Measurements from ENCODE around the gene PTTG1IP.

The PTTG1IP gene

DNA sequence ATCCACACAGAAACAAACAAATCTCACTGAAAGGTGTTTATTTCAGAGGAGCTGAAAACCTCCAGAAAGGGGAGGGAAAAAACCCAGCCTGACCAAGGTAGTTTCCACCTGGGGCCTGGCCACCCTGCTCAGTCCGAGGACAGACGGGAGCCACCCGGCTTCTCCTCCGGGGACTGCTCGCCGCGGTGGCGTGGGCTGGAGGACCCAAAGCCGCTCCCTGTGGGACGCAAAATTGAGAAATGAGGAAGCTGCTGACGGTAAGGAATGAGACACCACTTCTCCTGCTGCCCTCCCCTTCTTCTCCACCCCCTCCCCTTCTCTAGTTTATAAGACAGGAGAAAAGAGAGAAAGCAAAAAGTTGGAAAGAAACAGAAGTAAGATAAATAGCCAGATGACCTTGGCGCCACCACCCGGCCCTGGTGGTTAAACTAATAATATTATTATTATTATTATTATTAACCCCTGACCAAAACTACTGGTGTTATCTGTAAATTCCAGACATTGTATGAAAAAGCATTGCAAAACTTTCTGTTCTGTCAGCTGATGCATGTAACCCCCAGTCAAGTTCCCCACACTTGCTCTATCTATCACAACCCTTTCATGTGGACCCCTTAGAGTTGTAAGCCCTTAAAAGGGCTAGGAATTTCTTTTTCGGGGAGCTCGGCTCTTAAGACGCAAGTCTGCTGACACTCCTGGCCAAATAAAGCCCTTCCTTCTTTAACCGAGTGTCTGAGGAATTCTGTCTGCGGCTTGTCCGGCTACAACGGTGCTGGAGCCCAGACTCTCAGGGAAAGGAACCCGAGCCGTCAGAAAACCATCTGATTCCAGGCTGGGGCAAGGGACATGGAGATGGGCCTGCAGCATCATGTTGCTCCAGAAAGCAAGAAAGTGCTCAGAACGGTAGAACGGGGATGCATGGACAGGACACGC lies 34.7 kb upstream of the PTTG1IP start:
- Histone ChIP-seq H3K9me3 (ENCODE audit: low read length) (no peaks in the 10 kb centered on the region), H3K27ac (ENCODE audit: low read depth, low read length) (peak overlapping the region; percentile 99), H3K9ac (ENCODE audit: low read length) (peak overlapping the region; percentile 68), H3K4me3 (ENCODE audit: low read depth in 1 of 2, low read length in 2 of 2) (peak overlapping the region; percentile 50 to 52), H3K27me3 (ENCODE audit: control insufficient read depth in 1 of 2, insufficient read depth in 2 of 2, low read length in 2 of 2) (no peaks in the 10 kb centered on the region), H3K36me3 (ENCODE audit: insufficient read depth, low read length) (no peaks in the 10 kb centered on the region), H3K4me1 (ENCODE audit: insufficient read depth, low read length) (peaks cover 51% of the 10 kb centered on the region)

DNA sequence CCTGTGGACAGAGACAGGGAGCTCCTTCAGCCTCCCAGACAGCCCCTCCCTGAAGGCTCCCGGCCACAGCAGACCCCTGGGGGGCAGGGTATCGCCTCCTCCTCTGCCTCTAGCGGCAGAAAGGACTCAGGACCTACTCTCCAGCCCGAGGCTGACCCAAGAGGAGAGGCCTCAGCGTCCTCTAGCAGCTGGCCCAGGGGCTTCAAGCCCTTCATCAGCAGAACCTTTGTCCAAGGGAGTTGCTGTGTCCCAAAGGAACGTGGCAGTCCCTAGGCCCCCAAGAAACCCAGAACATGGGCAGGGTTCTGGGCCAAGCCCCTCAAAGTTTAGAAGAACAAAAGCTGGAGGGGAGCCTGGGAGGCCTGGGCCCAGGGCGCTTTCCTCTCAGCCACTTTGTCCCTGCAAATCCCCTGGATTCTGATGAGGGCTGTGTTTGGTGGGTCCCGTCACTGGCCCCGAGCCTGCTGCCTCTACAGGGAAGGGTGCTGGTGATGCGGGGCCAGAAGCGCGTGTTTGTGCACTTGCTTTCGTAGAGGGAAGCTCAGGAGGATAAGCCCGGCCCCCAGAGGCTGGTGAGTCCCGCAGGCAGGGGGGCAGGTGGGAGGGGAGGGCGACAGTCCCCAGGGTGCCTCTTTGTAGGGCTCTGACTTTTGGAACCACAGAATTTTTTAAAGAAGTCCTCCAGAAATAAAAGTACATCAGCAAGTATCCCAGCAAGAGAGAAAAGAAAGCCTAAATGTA lies 33.9 kb upstream of the PTTG1IP start:
- no peaks in the 10 kb centered on the region for H3K9me3 ChIP-seq (ENCODE audit: low read length)
- peak overlapping the region; percentile 99 for H3K27ac ChIP-seq (ENCODE audit: low read depth, low read length)
- no peaks in the 10 kb centered on the region for H3K27me3 ChIP-seq (ENCODE audit: control insufficient read depth in 1 of 2, insufficient read depth in 2 of 2, low read length in 2 of 2)
- peaks cover 51% of the 10 kb centered on the region for H3K4me1 ChIP-seq (ENCODE audit: insufficient read depth, low read length)
- peak overlapping the region; percentile 4 to 18 for H3K4me3 ChIP-seq (ENCODE audit: low read depth in 1 of 2, low read length in 2 of 2)
- peaks cover 5% of the 10 kb centered on the region for H3K36me3 ChIP-seq (ENCODE audit: insufficient read depth, low read length)
- peak overlapping the region; percentile 65 for H3K9ac ChIP-seq (ENCODE audit: low read length)

DNA sequence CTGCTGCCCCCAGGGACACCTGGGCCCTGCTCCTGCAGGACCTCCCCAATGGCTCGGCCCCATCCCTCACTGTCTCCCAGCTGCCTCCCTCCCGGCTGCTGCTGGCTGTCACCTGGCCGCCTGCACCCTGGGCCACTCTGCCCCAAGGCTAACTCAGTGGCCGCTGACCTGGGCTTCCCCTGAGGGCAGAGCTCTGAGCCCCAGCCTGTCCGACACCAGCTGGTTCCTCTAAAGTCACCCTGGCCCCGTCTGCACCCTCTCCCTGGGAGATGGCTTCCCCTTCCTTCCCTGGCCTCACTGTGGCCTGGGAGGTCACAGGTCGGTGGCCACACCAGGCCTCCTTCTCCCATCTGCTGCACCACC lies 32.2 kb upstream of the PTTG1IP start:
- Histone ChIP-seq H3K4me1 (ENCODE audit: insufficient read depth, low read length) (peaks cover 39% of the 10 kb centered on the region), H3K36me3 (ENCODE audit: insufficient read depth, low read length) (peaks cover 12% of the 10 kb centered on the region), H3K9me3 (ENCODE audit: low read length) (no peaks in the 10 kb centered on the region), H3K4me3 (ENCODE audit: low read depth in 1 of 2, low read length in 2 of 2) (no peak overlapping the region), H3K9ac (ENCODE audit: low read length) (no peak overlapping the region), H3K27ac (ENCODE audit: low read depth, low read length) (peak overlapping the region; percentile 42), H3K27me3 (ENCODE audit: control insufficient read depth in 1 of 2, insufficient read depth in 2 of 2, low read length in 2 of 2) (no peaks in the 10 kb centered on the region)

DNA sequence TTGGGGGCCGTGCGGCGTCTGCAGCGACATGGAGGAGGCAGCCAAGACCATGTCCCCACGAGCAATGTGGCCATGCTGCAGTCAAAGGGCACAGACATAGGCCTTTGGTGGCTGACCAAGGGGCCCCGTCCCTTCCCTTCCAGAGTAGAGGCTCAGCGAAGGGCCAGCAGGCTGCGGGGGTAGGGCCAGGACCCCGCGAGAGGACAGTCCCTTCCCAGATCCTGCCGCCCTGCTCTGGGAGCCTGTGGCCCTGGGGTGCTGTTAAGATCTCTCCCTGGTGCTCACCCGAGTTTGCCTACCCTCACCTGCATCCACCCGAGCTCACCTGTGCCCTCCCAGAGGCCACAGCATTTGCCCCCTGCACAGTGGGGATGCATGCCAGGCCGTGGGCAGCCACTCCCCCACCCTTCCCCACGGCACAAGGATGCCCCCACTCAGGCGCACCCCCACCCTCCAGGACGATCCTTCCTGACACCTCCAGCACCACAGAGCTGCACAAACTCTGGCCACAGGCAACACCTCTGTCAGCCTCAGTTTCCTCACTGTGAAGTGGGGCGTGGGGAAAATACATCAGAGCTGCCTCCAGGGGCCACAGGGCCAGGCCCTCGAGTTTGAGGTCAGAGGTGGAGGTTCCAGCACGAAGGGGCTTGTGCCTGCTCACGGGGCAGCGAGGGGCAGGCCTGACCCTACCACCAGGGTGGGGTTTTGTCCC lies 31.7 kb upstream of the PTTG1IP start:
- Histone ChIP-seq H3K9me3 (ENCODE audit: low read length) (no peaks in the 10 kb centered on the region), H3K4me3 (ENCODE audit: low read depth in 1 of 2, low read length in 2 of 2) (no peak overlapping the region), H3K36me3 (ENCODE audit: insufficient read depth, low read length) (peaks cover 12% of the 10 kb centered on the region), H3K27ac (ENCODE audit: low read depth, low read length) (no peak overlapping the region), H3K4me1 (ENCODE audit: insufficient read depth, low read length) (peaks cover 34% of the 10 kb centered on the region), H3K9ac (ENCODE audit: low read length) (no peak overlapping the region), H3K27me3 (ENCODE audit: control insufficient read depth in 1 of 2, insufficient read depth in 2 of 2, low read length in 2 of 2) (no peaks in the 10 kb centered on the region)

DNA sequence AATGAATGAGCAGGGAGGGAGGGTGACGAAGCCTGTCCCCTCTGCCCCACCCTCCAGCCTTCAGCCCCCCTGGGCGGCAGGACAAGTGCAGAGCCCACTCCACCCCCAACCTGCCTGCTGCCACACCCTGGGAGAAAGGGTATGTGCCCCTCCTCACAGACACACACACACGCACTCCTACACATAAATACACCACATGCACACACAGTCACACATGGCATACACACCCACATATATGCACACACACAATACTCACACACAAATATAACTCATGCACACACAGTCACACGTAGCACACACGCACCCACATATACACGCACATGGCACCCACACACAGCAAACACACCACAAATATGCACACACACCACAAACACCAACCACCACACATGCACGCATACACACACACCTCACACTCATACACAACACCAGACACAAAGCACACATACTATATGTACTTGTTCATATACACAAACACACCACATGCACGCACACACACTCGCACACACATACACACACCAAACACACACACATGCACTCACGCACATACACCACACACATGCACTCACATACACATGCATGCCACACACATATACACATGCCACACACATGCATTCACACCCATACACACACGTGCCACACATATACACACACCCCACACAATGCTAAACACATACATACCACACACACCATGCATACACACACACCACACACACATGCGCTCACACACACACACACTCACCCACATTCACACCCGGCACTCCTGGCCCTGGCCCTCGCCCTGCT lies 30.8 kb upstream of the PTTG1IP start:
- H3K27ac ChIP-seq (ENCODE audit: low read depth, low read length) = no peak overlapping the region
- H3K4me3 ChIP-seq (ENCODE audit: low read depth in 1 of 2, low read length in 2 of 2) = no peak overlapping the region
- peaks cover 12% of the 10 kb centered on the region for H3K36me3 ChIP-seq (ENCODE audit: insufficient read depth, low read length)
- no peaks in the 10 kb centered on the region for H3K27me3 ChIP-seq (ENCODE audit: control insufficient read depth in 1 of 2, insufficient read depth in 2 of 2, low read length in 2 of 2)
- H3K9me3 ChIP-seq (ENCODE audit: low read length) = no peaks in the 10 kb centered on the region
- H3K9ac ChIP-seq (ENCODE audit: low read length) = no peak overlapping the region
- H3K4me1 ChIP-seq (ENCODE audit: insufficient read depth, low read length) = peaks cover 26% of the 10 kb centered on the region

DNA sequence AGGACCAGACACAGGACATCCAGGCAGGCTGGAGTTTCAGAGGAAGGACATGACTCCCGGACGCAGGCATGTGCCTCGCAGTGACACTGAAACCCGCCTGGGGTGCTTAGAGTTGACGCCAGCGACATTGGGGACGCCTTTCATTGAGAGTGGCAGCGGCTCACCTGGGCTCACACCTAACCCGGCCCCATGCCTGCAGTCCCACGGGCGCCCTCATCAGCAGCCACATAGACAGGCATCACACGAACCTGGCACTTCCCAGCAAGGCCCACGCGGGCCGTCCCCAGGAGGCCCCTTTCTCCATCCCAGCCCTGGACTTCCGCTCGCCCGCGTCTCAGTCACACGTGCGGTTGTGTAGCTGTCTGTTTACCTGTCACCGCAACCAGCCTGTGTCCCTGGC lies 30.2 kb upstream of the PTTG1IP start:
- Histone ChIP-seq H3K36me3 (ENCODE audit: insufficient read depth, low read length) (peaks cover 12% of the 10 kb centered on the region), H3K9ac (ENCODE audit: low read length) (no peak overlapping the region), H3K27ac (ENCODE audit: low read depth, low read length) (no peak overlapping the region), H3K4me1 (ENCODE audit: insufficient read depth, low read length) (peaks cover 20% of the 10 kb centered on the region), H3K27me3 (ENCODE audit: control insufficient read depth in 1 of 2, insufficient read depth in 2 of 2, low read length in 2 of 2) (no peaks in the 10 kb centered on the region), H3K4me3 (ENCODE audit: low read depth in 1 of 2, low read length in 2 of 2) (no peak overlapping the region), H3K9me3 (ENCODE audit: low read length) (no peaks in the 10 kb centered on the region)

DNA sequence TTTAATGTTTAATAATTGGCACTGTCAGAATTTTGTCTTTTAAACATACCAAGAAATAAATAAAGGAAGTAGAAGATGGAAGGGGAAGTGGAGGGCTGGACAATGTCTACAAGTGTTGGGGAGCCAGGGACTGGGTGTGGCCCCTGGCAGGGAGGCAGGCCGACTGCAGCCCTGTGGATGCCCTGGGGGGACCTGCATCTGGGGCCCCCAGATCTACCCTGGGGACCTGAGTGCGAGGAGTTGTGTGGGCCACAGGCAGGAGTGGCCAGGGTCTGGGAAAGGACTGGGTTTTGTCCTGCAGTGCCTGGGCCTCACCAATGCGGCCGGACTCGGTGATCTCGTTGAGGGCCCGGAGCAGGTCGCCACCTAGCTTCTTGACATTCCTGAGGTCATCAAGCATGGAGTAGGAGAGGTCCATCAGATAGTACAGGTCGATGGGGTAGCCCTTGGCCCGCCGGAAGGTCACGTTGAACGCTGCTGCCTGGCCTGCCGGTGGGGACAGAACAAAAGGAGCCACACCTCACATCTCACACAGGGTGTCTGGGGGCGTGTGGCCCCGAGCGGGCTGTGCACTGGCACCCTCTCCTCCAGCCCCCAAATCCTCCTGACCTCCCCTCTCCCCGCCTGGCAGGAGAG lies 29.7 kb upstream of the PTTG1IP start:
- no peak overlapping the region for H3K4me3 ChIP-seq (ENCODE audit: low read depth in 1 of 2, low read length in 2 of 2)
- no peak overlapping the region for H3K27ac ChIP-seq (ENCODE audit: low read depth, low read length)
- H3K27me3 ChIP-seq (ENCODE audit: control insufficient read depth in 1 of 2, insufficient read depth in 2 of 2, low read length in 2 of 2) = no peaks in the 10 kb centered on the region
- no peaks in the 10 kb centered on the region for H3K9me3 ChIP-seq (ENCODE audit: low read length)
- peaks cover 12% of the 10 kb centered on the region for H3K36me3 ChIP-seq (ENCODE audit: insufficient read depth, low read length)
- peaks cover 18% of the 10 kb centered on the region for H3K4me1 ChIP-seq (ENCODE audit: insufficient read depth, low read length)
- H3K9ac ChIP-seq (ENCODE audit: low read length) = no peak overlapping the region

DNA sequence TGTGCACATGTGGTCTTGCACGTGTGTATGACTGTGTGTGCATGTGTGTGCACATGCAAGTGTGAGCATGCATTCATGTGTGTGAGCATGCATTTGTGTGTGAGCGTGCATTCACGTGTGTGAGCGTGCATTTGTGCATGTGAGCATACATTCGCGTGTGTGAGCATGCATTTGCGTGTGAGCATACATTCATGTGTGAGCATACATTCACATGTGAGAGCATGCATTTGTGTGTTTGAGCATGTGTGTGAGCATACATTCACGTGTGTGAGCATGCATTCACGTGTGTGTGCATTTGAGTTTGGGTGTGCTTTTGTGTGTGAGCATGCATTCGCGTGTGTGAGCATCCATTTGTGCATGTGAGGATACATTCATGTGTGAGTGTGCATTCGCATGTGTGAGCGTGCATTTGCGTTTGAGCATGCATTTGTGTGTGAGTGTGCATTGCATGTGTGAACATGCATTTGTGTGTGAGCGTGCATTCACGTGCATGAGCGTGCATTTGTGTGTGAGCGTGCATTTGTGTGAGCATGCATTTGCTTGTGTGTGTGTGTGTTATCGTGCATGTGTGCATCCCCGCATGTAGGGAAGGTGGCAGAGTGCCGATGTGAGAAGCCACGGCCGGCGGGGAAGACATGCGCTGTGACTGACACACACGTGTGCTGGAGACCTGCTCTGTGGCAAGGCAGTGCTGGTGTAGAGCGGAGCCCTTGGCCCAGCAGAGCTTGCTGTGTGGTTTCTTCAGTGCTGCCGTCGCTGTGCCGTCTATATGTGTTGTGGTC lies 29.0 kb upstream of the PTTG1IP start:
- peaks cover 12% of the 10 kb centered on the region for H3K36me3 ChIP-seq (ENCODE audit: insufficient read depth, low read length)
- H3K4me1 ChIP-seq (ENCODE audit: insufficient read depth, low read length) = peaks cover 13% of the 10 kb centered on the region
- no peak overlapping the region for H3K27ac ChIP-seq (ENCODE audit: low read depth, low read length)
- no peaks in the 10 kb centered on the region for H3K9me3 ChIP-seq (ENCODE audit: low read length)
- H3K9ac ChIP-seq (ENCODE audit: low read length) = no peak overlapping the region
- no peaks in the 10 kb centered on the region for H3K27me3 ChIP-seq (ENCODE audit: control insufficient read depth in 1 of 2, insufficient read depth in 2 of 2, low read length in 2 of 2)
- H3K4me3 ChIP-seq (ENCODE audit: low read depth in 1 of 2, low read length in 2 of 2) = no peak overlapping the region

DNA sequence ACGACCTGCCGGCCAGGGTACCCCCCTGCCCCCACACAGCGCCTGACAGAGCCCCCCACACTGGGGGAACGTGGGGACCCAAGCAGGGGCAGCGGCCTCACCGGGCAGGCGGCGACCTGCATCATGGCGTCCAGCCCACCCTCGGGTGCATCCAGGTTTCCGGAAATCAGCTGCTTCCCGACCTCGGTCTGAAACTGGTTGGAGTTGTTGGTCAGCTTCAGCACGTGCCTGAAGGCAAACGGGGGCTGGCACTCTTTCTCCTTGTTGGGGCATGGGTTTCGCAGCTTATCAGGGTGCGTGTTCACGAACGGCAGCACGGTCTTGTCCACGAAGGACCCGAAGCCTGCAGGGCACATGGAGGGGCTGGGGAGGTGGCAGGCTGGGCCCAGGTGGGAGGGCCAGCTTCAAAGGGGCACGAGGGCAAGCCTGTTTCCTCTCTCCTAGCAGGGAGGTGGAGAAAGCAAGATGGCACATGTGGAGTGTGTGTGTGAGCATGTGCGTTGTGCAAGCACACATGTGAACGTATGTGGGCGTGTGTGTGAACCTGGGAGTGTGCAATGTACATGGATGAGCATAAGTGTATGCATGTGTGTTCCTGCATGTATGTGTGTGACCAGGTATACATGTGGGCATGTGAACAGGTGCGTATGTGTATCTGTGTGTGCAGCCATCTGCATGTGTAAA lies 28.0 kb upstream of the PTTG1IP start:
- H3K4me1 ChIP-seq (ENCODE audit: insufficient read depth, low read length) = peaks cover 4% of the 10 kb centered on the region
- H3K4me3 ChIP-seq (ENCODE audit: low read depth in 1 of 2, low read length in 2 of 2) = no peak overlapping the region
- no peak overlapping the region for H3K9ac ChIP-seq (ENCODE audit: low read length)
- H3K36me3 ChIP-seq (ENCODE audit: insufficient read depth, low read length) = peaks cover 12% of the 10 kb centered on the region
- no peaks in the 10 kb centered on the region for H3K9me3 ChIP-seq (ENCODE audit: low read length)
- no peak overlapping the region for H3K27ac ChIP-seq (ENCODE audit: low read depth, low read length)
- H3K27me3 ChIP-seq (ENCODE audit: control insufficient read depth in 1 of 2, insufficient read depth in 2 of 2, low read length in 2 of 2) = no peaks in the 10 kb centered on the region
